Thyroid gland (tissue), 4 donors: ENCODE data around the gene LNPEP.

ENCODE experiments used
- POLR2A ChIP-seq, 2 donors: fragments of 450-650 bp; IDR thresholded peaks; one replicate each; pipeline ENCODE4 v1.6.1; 2017; ENCODE audit warnings: antibody characterized with exemption in 2 of 2, mild to moderate bottlenecking in 2 of 2, moderate library complexity in 1 of 2
- TF ChIP-seq, protein P1 (sequence below), 6 experiments: fragments of 200-600 bp in 3 of 6; fragments of 450-650 bp in 3 of 6; sonication (generic) in 3 of 6; IDR thresholded peaks; one replicate each; pipeline ENCODE4 v1.5.1; 2016 to 2019; ENCODE audit warnings: antibody characterized with exemption in 6 of 6, mild to moderate bottlenecking in 2 of 6, inconsistent platforms in 1 of 6, moderate library complexity in 1 of 6

DNA sequence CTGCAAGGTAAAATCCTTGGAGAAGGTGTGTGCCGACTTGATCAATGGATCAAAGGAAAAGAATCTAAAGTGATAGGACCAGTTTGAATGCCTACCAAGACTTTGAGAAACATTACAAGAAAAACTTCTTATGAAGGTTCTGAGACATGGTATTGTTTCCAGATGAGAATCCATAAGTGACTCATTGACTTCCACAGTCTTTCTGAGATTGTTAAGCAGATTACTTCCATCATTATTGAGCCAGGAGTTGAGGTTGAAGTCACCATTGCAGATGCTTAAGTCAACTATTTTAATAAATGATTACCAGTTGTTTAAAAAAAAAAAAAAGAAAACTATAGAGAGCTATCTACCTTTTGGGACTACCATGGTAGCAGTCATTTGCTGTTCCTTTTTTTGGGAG, 7.0 kb downstream of the LNPEP start:
- no peak for TF ChIP-seq POLR2A (IDR thresholded peaks at IDR 0.05)
- TF ChIP-seq, protein P1, sequence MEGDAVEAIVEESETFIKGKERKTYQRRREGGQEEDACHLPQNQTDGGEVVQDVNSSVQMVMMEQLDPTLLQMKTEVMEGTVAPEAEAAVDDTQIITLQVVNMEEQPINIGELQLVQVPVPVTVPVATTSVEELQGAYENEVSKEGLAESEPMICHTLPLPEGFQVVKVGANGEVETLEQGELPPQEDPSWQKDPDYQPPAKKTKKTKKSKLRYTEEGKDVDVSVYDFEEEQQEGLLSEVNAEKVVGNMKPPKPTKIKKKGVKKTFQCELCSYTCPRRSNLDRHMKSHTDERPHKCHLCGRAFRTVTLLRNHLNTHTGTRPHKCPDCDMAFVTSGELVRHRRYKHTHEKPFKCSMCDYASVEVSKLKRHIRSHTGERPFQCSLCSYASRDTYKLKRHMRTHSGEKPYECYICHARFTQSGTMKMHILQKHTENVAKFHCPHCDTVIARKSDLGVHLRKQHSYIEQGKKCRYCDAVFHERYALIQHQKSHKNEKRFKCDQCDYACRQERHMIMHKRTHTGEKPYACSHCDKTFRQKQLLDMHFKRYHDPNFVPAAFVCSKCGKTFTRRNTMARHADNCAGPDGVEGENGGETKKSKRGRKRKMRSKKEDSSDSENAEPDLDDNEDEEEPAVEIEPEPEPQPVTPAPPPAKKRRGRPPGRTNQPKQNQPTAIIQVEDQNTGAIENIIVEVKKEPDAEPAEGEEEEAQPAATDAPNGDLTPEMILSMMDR (IDR thresholded peaks at IDR 0.05) = no peak
